ENCODE results near the gene GRPEL2.

Gene GRPEL2

DNA sequence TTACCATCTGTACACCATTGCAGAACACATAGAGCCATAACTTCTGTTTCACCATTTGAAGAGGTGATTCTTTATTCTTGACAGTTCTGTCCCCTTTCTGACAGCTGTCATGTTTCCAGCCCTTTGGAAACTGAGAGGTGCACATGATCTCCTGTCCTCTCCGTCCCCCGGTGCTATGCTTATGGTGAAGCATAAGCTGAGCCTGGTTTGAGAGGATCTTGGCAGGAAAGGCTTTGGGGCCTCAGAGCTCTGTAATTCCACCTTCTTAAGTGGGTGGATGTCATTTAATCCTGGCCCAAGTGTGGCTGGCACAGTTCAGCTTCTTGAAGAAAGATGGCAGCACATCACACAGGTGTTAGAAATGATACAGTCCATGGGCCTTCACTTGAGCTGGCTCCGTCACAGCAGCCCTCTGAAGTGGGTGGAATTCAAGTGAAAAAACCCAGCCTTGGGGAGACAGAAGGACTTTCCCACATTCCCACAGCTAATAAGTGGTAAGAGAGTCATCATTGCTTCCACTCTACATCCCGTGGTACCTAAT, 30.7 kb upstream of the GRPEL2 start:
- Mint-ChIP-seq H3K36me3 (ENCODE audit: low read depth) (no peaks in the 10 kb centered on the region), H3K27ac (no peak overlapping the region), H3K4me1 (peaks cover 23% of the 10 kb centered on the region), H3K4me3 (no peak overlapping the region), H3K9me3 (no peaks in the 10 kb centered on the region), H3K27me3 (ENCODE audit: low read depth) (peaks cover 7% of the 10 kb centered on the region)
- TF ChIP-seq, protein P1, sequence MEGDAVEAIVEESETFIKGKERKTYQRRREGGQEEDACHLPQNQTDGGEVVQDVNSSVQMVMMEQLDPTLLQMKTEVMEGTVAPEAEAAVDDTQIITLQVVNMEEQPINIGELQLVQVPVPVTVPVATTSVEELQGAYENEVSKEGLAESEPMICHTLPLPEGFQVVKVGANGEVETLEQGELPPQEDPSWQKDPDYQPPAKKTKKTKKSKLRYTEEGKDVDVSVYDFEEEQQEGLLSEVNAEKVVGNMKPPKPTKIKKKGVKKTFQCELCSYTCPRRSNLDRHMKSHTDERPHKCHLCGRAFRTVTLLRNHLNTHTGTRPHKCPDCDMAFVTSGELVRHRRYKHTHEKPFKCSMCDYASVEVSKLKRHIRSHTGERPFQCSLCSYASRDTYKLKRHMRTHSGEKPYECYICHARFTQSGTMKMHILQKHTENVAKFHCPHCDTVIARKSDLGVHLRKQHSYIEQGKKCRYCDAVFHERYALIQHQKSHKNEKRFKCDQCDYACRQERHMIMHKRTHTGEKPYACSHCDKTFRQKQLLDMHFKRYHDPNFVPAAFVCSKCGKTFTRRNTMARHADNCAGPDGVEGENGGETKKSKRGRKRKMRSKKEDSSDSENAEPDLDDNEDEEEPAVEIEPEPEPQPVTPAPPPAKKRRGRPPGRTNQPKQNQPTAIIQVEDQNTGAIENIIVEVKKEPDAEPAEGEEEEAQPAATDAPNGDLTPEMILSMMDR (IDR thresholded peaks at IDR 0.05; ENCODE audit: unreplicated experiment in 3 of 3) = no peak

DNA sequence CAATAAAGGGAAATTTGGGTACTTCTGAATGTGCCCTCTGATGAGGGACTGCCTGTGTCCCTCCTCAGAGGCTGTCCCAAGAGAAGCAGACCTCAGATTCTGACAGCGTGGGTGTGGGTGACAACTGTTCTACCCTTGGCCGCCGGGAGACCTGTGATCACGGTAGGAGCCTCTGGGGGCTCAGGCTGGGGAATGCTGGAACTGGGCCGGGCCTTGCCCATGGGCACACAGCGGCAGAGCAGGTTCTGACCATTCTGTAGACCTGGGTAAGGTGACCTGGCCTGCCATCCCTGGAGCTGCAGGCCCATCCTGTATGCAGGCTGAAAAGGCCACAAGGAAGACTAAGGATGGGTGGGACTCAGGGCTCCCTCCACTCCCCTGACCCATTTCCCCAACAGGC, 29.5 kb upstream of the GRPEL2 start:
- TF ChIP-seq, protein P1 (IDR thresholded peaks at IDR 0.05; ENCODE audit: unreplicated experiment in 3 of 3) = no peak
- no peaks in the 10 kb centered on the region for H3K36me3 Mint-ChIP-seq (ENCODE audit: low read depth)
- no peaks in the 10 kb centered on the region for H3K9me3 Mint-ChIP-seq
- H3K4me1 Mint-ChIP-seq = peaks cover 31% of the 10 kb centered on the region
- no peak overlapping the region for H3K4me3 Mint-ChIP-seq
- no peak overlapping the region for H3K27ac Mint-ChIP-seq
- H3K27me3 Mint-ChIP-seq (ENCODE audit: low read depth) = peaks cover 4% of the 10 kb centered on the region

DNA sequence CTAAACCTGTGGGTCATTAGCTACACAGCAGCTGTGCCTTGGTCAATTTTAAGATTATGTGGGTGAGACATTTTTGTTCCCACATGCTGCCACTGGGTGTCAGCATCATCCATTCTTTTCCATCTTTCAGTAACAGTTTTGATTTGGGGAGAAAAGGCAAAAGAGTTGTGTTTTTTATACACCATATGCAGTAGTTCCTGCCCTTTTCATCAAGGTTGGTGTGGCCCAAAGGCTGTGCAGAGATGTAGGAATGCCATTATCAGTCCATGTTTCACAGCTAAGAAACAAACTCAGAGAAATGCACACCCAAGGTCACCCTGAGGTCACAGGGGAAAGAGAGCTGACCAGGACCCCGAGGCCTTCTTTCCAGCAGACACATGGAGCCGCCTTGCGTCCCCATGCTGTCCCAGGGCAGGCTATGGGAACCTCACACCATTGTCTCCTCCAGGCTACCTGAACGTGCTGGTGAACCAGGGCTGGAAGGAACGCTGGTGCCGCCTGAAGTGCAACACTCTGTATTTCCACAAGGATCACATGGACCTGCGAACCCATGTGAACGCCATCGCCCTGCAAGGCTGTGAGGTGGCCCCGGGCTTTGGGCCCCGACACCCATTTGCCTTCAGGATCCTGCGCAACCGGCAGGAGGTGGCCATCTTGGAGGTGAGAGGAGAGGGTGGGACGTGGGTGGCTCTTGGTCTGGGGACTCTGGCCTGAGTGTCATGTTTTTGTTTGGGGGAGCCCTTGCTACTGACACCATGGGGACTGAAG, 27.8 kb upstream of the GRPEL2 start:
- H3K27ac Mint-ChIP-seq = peak overlapping the region; percentile 10 to 64 (median 44)
- TF ChIP-seq, protein P1 (IDR thresholded peaks at IDR 0.05; ENCODE audit: unreplicated experiment in 3 of 3) = peak; percentile 71 to 82 (median 80)
- H3K4me1 Mint-ChIP-seq = peaks cover 34% of the 10 kb centered on the region
- H3K36me3 Mint-ChIP-seq (ENCODE audit: low read depth) = no peaks in the 10 kb centered on the region
- no peaks in the 10 kb centered on the region for H3K9me3 Mint-ChIP-seq
- no peak overlapping the region for H3K4me3 Mint-ChIP-seq
- peaks cover 3% of the 10 kb centered on the region for H3K27me3 Mint-ChIP-seq (ENCODE audit: low read depth)

DNA sequence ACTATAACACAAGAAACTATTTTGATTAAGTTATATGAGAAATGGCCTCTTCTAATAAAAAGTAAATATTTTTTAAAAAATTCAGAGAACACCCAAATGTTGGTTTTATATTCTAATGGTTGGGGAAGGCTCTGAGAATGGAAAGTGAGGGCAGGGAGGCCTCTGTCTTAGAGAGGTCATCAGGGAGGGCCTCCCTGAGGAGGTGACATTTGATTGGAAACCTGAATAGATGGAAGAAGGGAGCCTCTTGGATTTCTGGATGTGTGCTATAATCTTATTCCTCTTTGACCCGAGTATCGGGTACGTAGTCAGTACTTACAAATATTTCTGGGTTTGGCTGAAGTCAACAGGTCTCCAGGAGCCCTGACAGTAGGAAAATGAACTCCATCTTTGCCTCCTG, 26.1 kb upstream of the GRPEL2 start:
- no peaks in the 10 kb centered on the region for H3K9me3 Mint-ChIP-seq
- H3K36me3 Mint-ChIP-seq (ENCODE audit: low read depth) = no peaks in the 10 kb centered on the region
- TF ChIP-seq, protein P1 (IDR thresholded peaks at IDR 0.05; ENCODE audit: unreplicated experiment in 3 of 3) = no peak
- H3K4me3 Mint-ChIP-seq = no peak overlapping the region
- H3K27me3 Mint-ChIP-seq (ENCODE audit: low read depth) = no peaks in the 10 kb centered on the region
- H3K4me1 Mint-ChIP-seq = peaks cover 50% of the 10 kb centered on the region
- peak overlapping the region in 2 of 3 experiments; percentile 100 for H3K27ac Mint-ChIP-seq

DNA sequence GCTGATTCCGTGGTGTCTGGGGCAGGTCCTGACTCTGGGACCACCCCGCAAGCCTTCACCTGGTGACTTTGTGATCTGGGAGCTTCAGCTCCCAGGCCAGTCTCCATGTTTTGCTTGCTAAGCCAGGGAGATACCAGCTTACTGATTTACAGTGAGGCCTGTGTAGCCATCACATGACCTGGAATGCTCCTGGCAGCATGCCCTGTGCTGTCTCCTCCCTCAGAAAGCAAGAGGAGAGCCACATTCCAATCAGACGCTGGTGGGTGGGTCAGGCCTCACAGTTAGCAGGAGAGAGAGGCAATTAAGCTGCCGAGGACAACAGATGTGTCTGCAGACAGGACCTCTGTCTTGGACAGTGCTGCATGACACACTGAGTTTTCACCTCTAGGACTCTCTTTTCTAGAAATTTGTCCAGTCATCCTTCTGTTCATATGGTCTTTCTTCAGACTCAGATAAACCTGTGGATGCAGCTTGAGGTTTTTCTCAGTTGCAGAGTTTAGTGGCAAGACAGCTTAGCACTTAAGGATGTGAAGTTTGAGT, 24.4 kb upstream of the GRPEL2 start:
- peak overlapping the region; percentile 1 to 62 (median 44) for H3K4me3 Mint-ChIP-seq
- no peaks in the 10 kb centered on the region for H3K9me3 Mint-ChIP-seq
- peak overlapping the region; percentile 100 for H3K27ac Mint-ChIP-seq
- H3K27me3 Mint-ChIP-seq (ENCODE audit: low read depth) = no peaks in the 10 kb centered on the region
- peaks cover 49% of the 10 kb centered on the region for H3K4me1 Mint-ChIP-seq
- no peaks in the 10 kb centered on the region for H3K36me3 Mint-ChIP-seq (ENCODE audit: low read depth)
- TF ChIP-seq, protein P1 (IDR thresholded peaks at IDR 0.05; ENCODE audit: unreplicated experiment in 3 of 3) = no peak

All from nephron (organoid).